HEK293T (cell line): Measurements from ENCODE around the gene SCYL1.

Experiments used
- CTCF ChIA-PET: fragments of 350-600 bp; formaldehyde crosslinking; extraction: SDS; loops from one replicate; lab custom pipeline; 2021; ENCODE audit warnings: antibody characterized with exemption, inconsistent platforms; lab: Yijun Ruan, JAX
- POLR2A ChIA-PET: fragments of 350-600 bp; formaldehyde crosslinking; extraction: SDS; loops from one replicate; lab custom pipeline; 2020; ENCODE audit warnings: antibody characterized with exemption, inconsistent platforms; lab: Yijun Ruan, JAX
- DNase-seq: peaks from one replicate; pipeline ENCODE4 v3.0.0; 2012; ENCODE audit warnings: mixed read lengths; ENCODE audit errors: extremely low spot score
- ARNT ChIP-seq: fragments of 450-650 bp; IDR thresholded peaks from 2 replicates; pipeline ENCODE4 v1.6.1; 2017; ENCODE audit warnings: mild to moderate bottlenecking
- BHLHE40 ChIP-seq: fragments of 450-650 bp; IDR thresholded peaks from 2 replicates; pipeline ENCODE4 v1.6.1; 2016; ENCODE audit warnings: mild to moderate bottlenecking, moderate library complexity, borderline replicate concordance
- CTBP1 ChIP-seq: fragments of 450-650 bp; IDR thresholded peaks from 2 replicates; pipeline ENCODE4 v1.6.1; 2016; ENCODE audit warnings: borderline replicate concordance
- ELF4 ChIP-seq: fragments of 450-650 bp; IDR thresholded peaks from 2 replicates; pipeline ENCODE4 v1.6.1; 2017; ENCODE audit warnings: antibody characterized with exemption
- FOXA1 ChIP-seq: fragments of 450-650 bp; IDR thresholded peaks from 2 replicates; pipeline ENCODE4 v1.6.1; 2016; ENCODE audit warnings: mild to moderate bottlenecking
- FOXK2 ChIP-seq: fragments of 450-650 bp; IDR thresholded peaks from 2 replicates; pipeline ENCODE4 v1.6.1; 2016; ENCODE audit warnings: mild to moderate bottlenecking
- FOXM1 ChIP-seq: fragments of 450-650 bp; IDR thresholded peaks from 2 replicates; pipeline ENCODE4 v1.6.1; 2017; ENCODE audit warnings: mild to moderate bottlenecking, borderline replicate concordance
- HDGF ChIP-seq: fragments of 450-650 bp; IDR thresholded peaks from 2 replicates; pipeline ENCODE4 v1.6.1; 2017; ENCODE audit warnings: antibody characterized with exemption, borderline replicate concordance
- L3MBTL2 ChIP-seq: fragments of 450-650 bp; conservative IDR thresholded peaks from 2 replicates; pipeline ENCODE4 v1.6.1; 2016; ENCODE audit warnings: mild to moderate bottlenecking
- LEF1 ChIP-seq: fragments of 450-650 bp; IDR thresholded peaks from 2 replicates; pipeline ENCODE4 v1.6.1; 2017; ENCODE audit warnings: mild to moderate bottlenecking, borderline replicate concordance
- NFRKB ChIP-seq: fragments of 450-650 bp; IDR thresholded peaks from 2 replicates; pipeline ENCODE4 v1.6.1; 2016; ENCODE audit warnings: mild to moderate bottlenecking, moderate library complexity
- SP1 ChIP-seq: fragments of 450-650 bp; IDR thresholded peaks from 2 replicates; pipeline ENCODE4 v1.6.1; 2017
- SUZ12 ChIP-seq: fragments of 450-650 bp; IDR thresholded peaks from 2 replicates; pipeline ENCODE4 v1.6.1; 2016; ENCODE audit warnings: mild to moderate bottlenecking
- TARDBP ChIP-seq: fragments of 450-650 bp; IDR thresholded peaks from 2 replicates; pipeline ENCODE4 v1.6.1; 2016
- ZNF384 ChIP-seq: fragments of 450-650 bp; IDR thresholded peaks from 2 replicates; pipeline ENCODE4 v1.6.1; 2016
- TF ChIP-seq, protein P1 (sequence below): fragments of 450-650 bp; IDR thresholded peaks from 2 replicates; pipeline ENCODE4 v1.6.1; 2016

The SCYL1 gene

DNA sequence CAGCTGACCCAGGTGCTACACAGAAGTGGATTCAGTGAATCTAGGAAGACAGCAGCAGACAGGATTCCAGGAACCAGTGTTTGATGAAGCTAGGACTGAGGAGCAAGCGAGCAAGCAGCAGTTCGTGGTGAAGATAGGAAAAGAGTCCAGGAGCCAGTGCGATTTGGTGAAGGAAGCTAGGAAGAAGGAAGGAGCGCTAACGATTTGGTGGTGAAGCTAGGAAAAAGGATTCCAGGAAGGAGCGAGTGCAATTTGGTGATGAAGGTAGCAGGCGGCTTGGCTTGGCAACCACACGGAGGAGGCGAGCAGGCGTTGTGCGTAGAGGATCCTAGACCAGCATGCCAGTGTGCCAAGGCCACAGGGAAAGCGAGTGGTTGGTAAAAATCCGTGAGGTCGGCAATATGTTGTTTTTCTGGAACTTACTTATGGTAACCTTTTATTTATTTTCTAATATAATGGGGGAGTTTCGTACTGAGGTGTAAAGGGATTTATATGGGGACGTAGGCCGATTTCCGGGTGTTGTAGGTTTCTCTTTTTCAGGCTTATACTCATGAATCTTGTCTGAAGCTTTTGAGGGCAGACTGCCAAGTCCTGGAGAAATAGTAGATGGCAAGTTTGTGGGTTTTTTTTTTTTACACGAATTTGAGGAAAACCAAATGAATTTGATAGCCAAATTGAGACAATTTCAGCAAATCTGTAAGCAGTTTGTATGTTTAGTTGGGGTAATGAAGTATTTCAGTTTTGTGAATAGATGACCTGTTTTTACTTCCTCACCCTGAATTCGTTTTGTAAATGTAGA lies 24.3 kb upstream of the SCYL1 start:
- POLR2A ChIA-PET = interaction anchor here (0.6 to 29.4 kb wide), 35 partner anchors 8 to 239 kb away, joined by 3 to 1783 read pairs (median 6); partner anchors contain the start of genes DPF2, FRMD8, NEAT1 and POLA2
- TF ChIP-seq, protein P1, sequence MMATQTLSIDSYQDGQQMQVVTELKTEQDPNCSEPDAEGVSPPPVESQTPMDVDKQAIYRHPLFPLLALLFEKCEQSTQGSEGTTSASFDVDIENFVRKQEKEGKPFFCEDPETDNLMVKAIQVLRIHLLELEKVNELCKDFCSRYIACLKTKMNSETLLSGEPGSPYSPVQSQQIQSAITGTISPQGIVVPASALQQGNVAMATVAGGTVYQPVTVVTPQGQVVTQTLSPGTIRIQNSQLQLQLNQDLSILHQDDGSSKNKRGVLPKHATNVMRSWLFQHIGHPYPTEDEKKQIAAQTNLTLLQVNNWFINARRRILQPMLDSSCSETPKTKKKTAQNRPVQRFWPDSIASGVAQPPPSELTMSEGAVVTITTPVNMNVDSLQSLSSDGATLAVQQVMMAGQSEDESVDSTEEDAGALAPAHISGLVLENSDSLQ = no peak
- TF ChIP-seq FOXA1 (no peak), ZNF384 (no peak), SP1 (no peak), FOXM1 (no peak), LEF1 (no peak), FOXK2 (no peak), NFRKB (no peak)
- CTCF ChIA-PET = interaction anchor here (1.2 to 1.5 kb wide), 4 partner anchors 21 to 34 kb away, joined by 3 to 6 read pairs (median 4); no protein-coding TSS in a partner anchor
- no peak for DNase-seq

DNA sequence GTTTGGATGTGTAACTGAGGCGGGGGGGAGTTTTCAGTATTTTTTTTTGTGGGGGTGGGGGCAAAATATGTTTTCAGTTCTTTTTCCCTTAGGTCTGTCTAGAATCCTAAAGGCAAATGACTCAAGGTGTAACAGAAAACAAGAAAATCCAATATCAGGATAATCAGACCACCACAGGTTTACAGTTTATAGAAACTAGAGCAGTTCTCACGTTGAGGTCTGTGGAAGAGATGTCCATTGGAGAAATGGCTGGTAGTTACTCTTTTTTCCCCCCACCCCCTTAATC lies 23.8 kb upstream of the SCYL1 start:
- no peak for TF ChIP-seq CTBP1
- no peak for TF ChIP-seq BHLHE40
- no peak for TF ChIP-seq SP1
- TF ChIP-seq, protein P1 = no peak
- no peak for TF ChIP-seq HDGF
- no peak for TF ChIP-seq FOXA1
- no peak for TF ChIP-seq ELF4
- TF ChIP-seq SUZ12 = no peak
- TF ChIP-seq L3MBTL2 = no peak
- no peak for TF ChIP-seq TARDBP
- TF ChIP-seq LEF1 = no peak
- TF ChIP-seq ARNT = no peak
- no peak for TF ChIP-seq ZNF384
- TF ChIP-seq FOXM1 = no peak
- TF ChIP-seq FOXK2 = no peak
- no peak for TF ChIP-seq NFRKB
- DNase-seq = no peak
- ChIA-PET POLR2A (interaction anchor here (0.6 to 29.4 kb wide), 12 partner anchors 10 to 121 kb away, joined by 3 to 1783 read pairs (median 6); partner anchors contain the start of genes NEAT1 and SCYL1), CTCF (interaction anchor here (0.6 kb wide), 1 partner anchor 93 kb away, joined by 4 read pairs; no protein-coding TSS in a partner anchor)

DNA sequence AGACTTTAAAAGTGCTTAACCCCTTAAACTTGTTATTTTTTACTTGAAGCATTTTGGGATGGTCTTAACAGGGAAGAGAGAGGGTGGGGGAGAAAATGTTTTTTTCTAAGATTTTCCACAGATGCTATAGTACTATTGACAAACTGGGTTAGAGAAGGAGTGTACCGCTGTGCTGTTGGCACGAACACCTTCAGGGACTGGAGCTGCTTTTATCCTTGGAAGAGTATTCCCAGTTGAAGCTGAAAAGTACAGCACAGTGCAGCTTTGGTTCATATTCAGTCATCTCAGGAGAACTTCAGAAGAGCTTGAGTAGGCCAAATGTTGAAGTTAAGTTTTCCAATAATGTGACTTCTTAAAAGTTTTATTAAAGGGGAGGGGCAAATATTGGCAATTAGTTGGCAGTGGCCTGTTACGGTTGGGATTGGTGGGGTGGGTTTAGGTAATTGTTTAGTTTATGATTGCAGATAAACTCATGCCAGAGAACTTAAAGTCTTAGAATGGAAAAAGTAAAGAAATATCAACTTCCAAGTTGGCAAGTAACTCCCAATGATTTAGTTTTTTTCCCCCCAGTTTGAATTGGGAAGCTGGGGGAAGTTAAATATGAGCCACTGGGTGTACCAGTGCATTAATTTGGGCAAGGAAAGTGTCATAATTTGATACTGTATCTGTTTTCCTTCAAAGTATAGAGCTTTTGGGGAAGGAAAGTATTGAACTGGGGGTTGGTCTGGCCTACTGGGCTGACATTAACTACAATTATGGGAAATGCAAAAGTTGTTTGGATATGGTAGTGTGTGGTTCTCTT lies 23.2 kb upstream of the SCYL1 start:
- DNase-seq = no peak
- POLR2A ChIA-PET = interaction anchor here (0.6 to 29.4 kb wide), 24 partner anchors 9 to 1345 kb away, joined by 3 to 1783 read pairs (median 4); partner anchors contain the start of genes FRMD8, NEAT1 and SCYL1
- CTCF ChIA-PET = interaction anchor here (0.6 to 1.0 kb wide), 4 partner anchors 14 to 92 kb away, joined by 3 to 4 read pairs (median 3); no protein-coding TSS in a partner anchor
- TF ChIP-seq SUZ12 (no peak), FOXK2 (no peak), HDGF (no peak), FOXM1 (no peak), TARDBP (no peak), LEF1 (no peak), ARNT (no peak), FOXA1 (no peak), L3MBTL2 (no peak), CTBP1 (no peak), BHLHE40 (no peak), NFRKB (no peak), SP1 (no peak), ELF4 (no peak), ZNF384 (no peak)
- TF ChIP-seq, protein P1 = no peak

DNA sequence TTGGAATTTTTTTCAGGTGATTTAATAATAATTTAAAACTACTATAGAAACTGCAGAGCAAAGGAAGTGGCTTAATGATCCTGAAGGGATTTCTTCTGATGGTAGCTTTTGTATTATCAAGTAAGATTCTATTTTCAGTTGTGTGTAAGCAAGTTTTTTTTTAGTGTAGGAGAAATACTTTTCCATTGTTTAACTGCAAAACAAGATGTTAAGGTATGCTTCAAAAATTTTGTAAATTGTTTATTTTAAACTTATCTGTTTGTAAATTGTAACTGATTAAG lies 22.7 kb upstream of the SCYL1 start:
- DNase-seq = no peak
- TF ChIP-seq LEF1 (no peak), ZNF384 (no peak), FOXM1 (no peak), SP1 (no peak), SUZ12 (no peak), TARDBP (no peak), HDGF (no peak), CTBP1 (no peak), ARNT (no peak), FOXK2 (no peak), ELF4 (no peak), FOXA1 (no peak), L3MBTL2 (no peak), NFRKB (no peak), BHLHE40 (no peak)
- TF ChIP-seq, protein P1 = no peak
- ChIA-PET CTCF (interaction anchor here (0.6 to 1.0 kb wide), 3 partner anchors 15 to 85 kb away, joined by 3 to 4 read pairs (median 3); no protein-coding TSS in a partner anchor), POLR2A (interaction anchor here (0.7 to 29.4 kb wide), 23 partner anchors 9 to 1344 kb away, joined by 3 to 1783 read pairs (median 4); partner anchors contain the start of genes FRMD8, NEAT1 and SCYL1)
